Smooth muscle cell (in vitro differentiated cells): Measurements from ENCODE around the gene S100Z. TPM values are rescaled to one million over a fixed set of nuclear protein-coding genes. Genes with fewer than 3 reads are reported as not detected.

ENCODE experiments used
- DNase-seq: peaks from one replicate; lab custom pipeline; 2025; ENCODE audit not compliant: unreplicated experiment; lab: John Stamatoyannopoulos, UW
- H2AFZ ChIP-seq: fragments of 200-600 bp; sonication (generic); 2 replicates; pipeline ENCODE4 v1.6.0; 2016; ENCODE audit warnings: antibody characterized with exemption, low read depth, mild to moderate bottlenecking
- H3F3A ChIP-seq: fragments of 200-600 bp; sonication (generic); 2 replicates; pipeline ENCODE4 v1.6.0; 2017; ENCODE audit warnings: antibody characterized with exemption, low read depth
- H3K27ac ChIP-seq: fragments of 200-600 bp; sonication (generic); 2 replicates; pipeline ENCODE4 v1.5.1; 2016; ENCODE audit warnings: low read depth, mild to moderate bottlenecking
- H3K27me3 ChIP-seq: fragments of 200-600 bp; sonication (generic); 2 replicates; pipeline ENCODE4 v1.6.1; 2016; ENCODE audit warnings: low read depth, mild to moderate bottlenecking
- H3K36me3 ChIP-seq: fragments of 200-600 bp; sonication (generic); 2 replicates; pipeline ENCODE4 v1.5.1; 2016; ENCODE audit warnings: low read depth
- H3K4me1 ChIP-seq: fragments of 200-600 bp; sonication (generic); 2 replicates; pipeline ENCODE4 v1.5.1; 2016; ENCODE audit warnings: low read depth
- H3K4me2 ChIP-seq: fragments of 200-600 bp; sonication (generic); 2 replicates; pipeline ENCODE4 v1.6.0; 2016; ENCODE audit warnings: mild to moderate bottlenecking
- H3K4me3 ChIP-seq: fragments of 200-600 bp; sonication (generic); 2 replicates; pipeline ENCODE4 v1.5.1; 2016; ENCODE audit warnings: mild to moderate bottlenecking
- H3K79me2 ChIP-seq: fragments of 200-600 bp; sonication (generic); 2 replicates; pipeline ENCODE4 v1.6.0; 2016; ENCODE audit warnings: low read depth, mild to moderate bottlenecking
- H3K9ac ChIP-seq: fragments of 200-600 bp; sonication (generic); 2 replicates; pipeline ENCODE4 v1.6.0; 2016; ENCODE audit warnings: low read depth
- H3K9me3 ChIP-seq: fragments of 200-600 bp; sonication (generic); replicated peaks from 2 replicates; pipeline ENCODE4 v1.5.1; 2016; ENCODE audit warnings: low read depth
- H4K20me1 ChIP-seq: fragments of 200-600 bp; sonication (generic); 2 replicates; pipeline ENCODE4 v1.6.0; 2016; ENCODE audit warnings: low read depth
- CTCF ChIP-seq: fragments of 200-600 bp; sonication (generic); IDR thresholded peaks from 2 replicates; pipeline ENCODE4 v1.5.1; 2017; ENCODE audit warnings: borderline replicate concordance, mild to moderate bottlenecking, antibody characterized with exemption; ENCODE audit not compliant: insufficient read depth, poor library complexity, severe bottlenecking
- WGBS: methylation state at CpG from one replicate; pipeline ENCODE4 v1.1.7; 2016; ENCODE audit warnings: low lambda C conversion rate; 5-methylcytosine and 5-hydroxymethylcytosine counted together
- polyA plus RNA-seq: library from polyadenylated mRNA; unstranded; fragments of >200 nt; fragmentation: Nextera tagmentation; extraction: Ambion mirVana; gene quantifications from 2 replicates; pipeline ENCODE4 v1.2.1, GENCODE V29; 2016
- total RNA-seq: library from RNA; depleted of rRNA; stranded (reverse); fragments of >200 nt; gene quantifications from 2 replicates; pipeline ENCODE4 v1.2.3, GENCODE V29; 2014

S100Z gene
- total and polyA plus RNA-seq, 2 experiments from 2014 or later = 0.34 TPM; not detected in 1

DNA sequence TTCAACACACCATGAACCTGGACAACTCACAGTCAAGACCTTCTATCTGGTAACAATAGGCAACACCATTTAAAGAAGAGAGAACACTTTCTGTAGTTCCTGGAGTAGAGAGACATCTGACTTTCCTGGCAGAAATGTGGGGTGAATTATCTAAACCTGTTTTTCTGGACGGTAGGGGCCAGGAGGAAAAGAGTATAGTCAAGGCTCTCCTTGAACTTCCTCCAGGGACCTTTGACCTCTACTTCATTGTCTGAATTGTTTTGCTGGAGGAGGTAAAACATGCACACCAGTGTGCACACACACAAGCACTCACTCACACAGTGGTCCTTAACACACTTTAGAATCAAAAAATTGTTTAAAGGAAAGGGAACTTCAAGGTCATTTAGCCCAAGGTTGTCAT is 13.2 kb downstream of the S100Z start:
- no peaks in the 10 kb centered on the region for H3K27me3 ChIP-seq
- no peak overlapping the region for H3K9ac ChIP-seq
- no peaks in the 10 kb centered on the region for H3K36me3 ChIP-seq
- no peak overlapping the region for H3K27ac ChIP-seq
- no peaks in the 10 kb centered on the region for H3K9me3 ChIP-seq
- no peaks in the 10 kb centered on the region for H4K20me1 ChIP-seq
- no peak overlapping the region for H3K4me2 ChIP-seq
- DNase-seq = no peak
- no peaks in the 10 kb centered on the region for H3K79me2 ChIP-seq
- no peak for TF ChIP-seq CTCF
- no peaks in the 10 kb centered on the region for H3F3A ChIP-seq
- 68% methylated on average over 1 of the region's 1 CpG for WGBS
- H2AFZ ChIP-seq = no peak overlapping the region
- no peak overlapping the region for H3K4me3 ChIP-seq
- H3K4me1 ChIP-seq = no peaks in the 10 kb centered on the region

GRCh38 chr5:76866503-76866902 is 16.7 kb downstream of the S100Z start:
- Histone ChIP-seq H3K4me1 (no peaks in the 10 kb centered on the region), H3K79me2 (no peaks in the 10 kb centered on the region), H2AFZ (no peak overlapping the region), H3K27ac (no peak overlapping the region), H3K4me3 (no peak overlapping the region), H3K36me3 (no peaks in the 10 kb centered on the region), H3K9me3 (no peaks in the 10 kb centered on the region), H3K4me2 (no peak overlapping the region), H3K27me3 (no peaks in the 10 kb centered on the region), H3K9ac (no peak overlapping the region), H4K20me1 (no peaks in the 10 kb centered on the region), H3F3A (no peaks in the 10 kb centered on the region)
- no peak for TF ChIP-seq CTCF
- no peak for DNase-seq
- WGBS = 95% methylated on average over 2 of the region's 2 CpGs

DNA sequence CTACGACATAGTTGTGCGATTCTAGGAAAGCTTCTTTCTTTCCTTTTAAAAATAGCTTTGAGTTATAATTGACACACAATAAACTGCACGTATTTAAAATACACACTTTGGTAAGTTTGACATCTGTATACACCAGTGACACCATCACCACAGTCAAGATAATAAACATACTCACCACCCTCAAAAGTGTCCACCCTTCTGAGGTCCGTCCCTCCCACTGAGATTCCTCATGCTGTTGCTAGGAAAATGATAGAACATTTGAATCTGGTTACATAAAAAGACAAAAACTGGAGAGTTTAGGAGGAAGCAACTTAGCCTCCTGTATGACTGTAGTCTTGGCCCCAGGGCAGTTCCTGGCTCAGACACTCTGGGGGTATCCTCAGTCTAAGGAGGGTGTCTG is 17.2 kb downstream of the S100Z start:
- H3K4me2 ChIP-seq = no peak overlapping the region
- no peaks in the 10 kb centered on the region for H3F3A ChIP-seq
- H3K27ac ChIP-seq = no peak overlapping the region
- no peaks in the 10 kb centered on the region for H3K4me1 ChIP-seq
- TF ChIP-seq CTCF = no peak
- no peak for DNase-seq
- H3K4me3 ChIP-seq = no peak overlapping the region
- H2AFZ ChIP-seq = peak overlapping the region; percentile 42
- H3K9me3 ChIP-seq = no peaks in the 10 kb centered on the region
- H3K79me2 ChIP-seq = no peaks in the 10 kb centered on the region
- H3K27me3 ChIP-seq = no peaks in the 10 kb centered on the region
- WGBS = 62% methylated on average over 4 of the region's 4 CpGs
- H4K20me1 ChIP-seq = no peaks in the 10 kb centered on the region
- H3K36me3 ChIP-seq = no peaks in the 10 kb centered on the region
- H3K9ac ChIP-seq = no peak overlapping the region

DNA sequence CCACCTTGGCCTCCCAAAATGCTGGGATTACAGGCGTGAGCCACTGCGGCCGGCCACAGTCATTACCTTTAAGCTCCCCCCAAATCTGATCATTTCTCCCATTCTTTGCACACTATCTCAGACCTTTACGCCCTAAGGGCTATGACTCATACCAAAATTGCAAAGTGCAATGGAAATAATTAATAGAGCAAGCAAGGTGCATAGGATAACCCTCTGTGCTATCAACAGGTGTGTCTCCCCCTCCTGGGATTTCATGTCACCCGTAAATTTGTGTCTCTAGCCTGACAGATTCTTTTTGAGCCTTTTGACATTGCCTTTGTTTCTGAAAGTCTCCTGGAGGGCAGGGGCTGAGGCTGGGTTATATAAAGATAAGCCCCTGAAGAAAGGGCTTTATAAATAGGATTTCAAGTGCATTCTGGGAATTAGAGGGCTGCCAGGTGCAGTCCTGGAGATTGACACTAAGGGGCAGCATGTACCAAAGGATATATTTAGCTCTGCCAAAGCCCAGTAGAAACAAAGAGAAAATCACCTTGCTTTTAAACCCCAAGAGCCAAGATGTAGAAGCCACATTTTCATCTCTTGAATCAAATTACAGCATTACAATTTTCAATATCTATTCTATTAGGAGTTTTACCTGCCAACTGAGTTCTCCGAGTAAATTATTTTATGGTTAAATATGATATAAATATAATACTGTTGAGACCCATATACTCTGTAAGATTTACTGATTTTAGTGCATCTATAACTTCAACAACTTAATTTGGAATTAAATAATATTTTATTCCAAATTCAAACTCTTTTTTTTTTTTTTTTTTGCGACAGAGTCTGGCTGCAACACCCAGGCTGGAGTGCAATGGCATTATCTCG is 18.2 kb downstream of the S100Z start:
- WGBS = 77% methylated on average over 8 of the region's 8 CpGs
- no peak overlapping the region for H3K9ac ChIP-seq

More for the DNA sequence above, 18.2 kb downstream of the S100Z start:
- peak; percentile 87 for TF ChIP-seq CTCF
- Histone ChIP-seq H3K27ac (no peak overlapping the region), H3K4me3 (no peak overlapping the region), H3F3A (no peaks in the 10 kb centered on the region), H3K36me3 (no peaks in the 10 kb centered on the region), H2AFZ (no peak overlapping the region), H3K79me2 (no peaks in the 10 kb centered on the region), H4K20me1 (no peaks in the 10 kb centered on the region), H3K4me2 (no peak overlapping the region), H3K27me3 (no peaks in the 10 kb centered on the region), H3K9me3 (no peaks in the 10 kb centered on the region), H3K4me1 (no peaks in the 10 kb centered on the region)
- DNase-seq = peak; percentile 1
